ENCODE results near the gene ARL11.

The ARL11 gene

GRCh38 chr13:49649963-49650312, 21.6 kb downstream of the ARL11 start:
- no peak for DNase-seq

- no peak for DNase-seq
Measured at GRCh38 chr13:49651570-49652354, 23.5 kb downstream of the ARL11 start.

- no peak for DNase-seq
Measured at GRCh38 chr13:49652355-49653305, 24.3 kb downstream of the ARL11 start.

- DNase-seq = no peak
Measured at GRCh38 chr13:49653478-49653877, 25.2 kb downstream of the ARL11 start.

GRCh38 chr13:49654011-49654410, 25.7 kb downstream of the ARL11 start:
- no peak for DNase-seq

- no peak for DNase-seq
Measured at GRCh38 chr13:49655906-49656305, 27.6 kb downstream of the ARL11 start.

GRCh38 chr13:49657241-49657641, 28.9 kb downstream of the ARL11 start:
- DNase-seq = no peak

GRCh38 chr13:49664606-49665005, 36.3 kb downstream of the ARL11 start:
- DNase-seq = no peak

- no peak for DNase-seq
Measured at GRCh38 chr13:49667773-49668172, 39.5 kb downstream of the ARL11 start.

- DNase-seq = no peak
Measured at GRCh38 chr13:49669735-49670309, 41.5 kb downstream of the ARL11 start.

- DNase-seq = no peak
Measured at GRCh38 chr13:49670828-49671227, 42.5 kb downstream of the ARL11 start.

GRCh38 chr13:49676581-49677298, 48.4 kb downstream of the ARL11 start:
- DNase-seq = no peak

GRCh38 chr13:49678191-49678914, 50.0 kb downstream of the ARL11 start:
- DNase-seq = no peak

GRCh38 chr13:49679246-49679645, 50.9 kb downstream of the ARL11 start:
- DNase-seq = no peak

- DNase-seq = no peak
Measured at GRCh38 chr13:49681842-49682435, 53.6 kb downstream of the ARL11 start.
